Keratinocyte (primary cell): ENCODE data around the gene CPB1.

Experiments used
- EZH2 ChIP-seq: IDR thresholded peaks from one replicate; pipeline ENCODE4 v1.6.1; 2012; ENCODE audit warnings: inconsistent platforms, mild to moderate bottlenecking, low read length, moderate library complexity
- TF ChIP-seq, protein P1 (sequence below), 3 experiments: IDR thresholded peaks in 1 of 3; conservative IDR thresholded peaks in 1 of 3; optimal IDR thresholded peaks in 1 of 3; 2 replicates in 2 of 3; 3 replicates in 1 of 3; pipeline versions ENCODE3 to v1.5.1; 2011; ENCODE audit warnings: low read length in 3 of 3, mild to moderate bottlenecking in 3 of 3, moderate library complexity in 2 of 3, control low read depth in 1 of 3, inconsistent platforms in 1 of 3; ENCODE audit not compliant: insufficient read depth in 2 of 3; ENCODE audit errors: extremely low read depth in 1 of 3

DNA sequence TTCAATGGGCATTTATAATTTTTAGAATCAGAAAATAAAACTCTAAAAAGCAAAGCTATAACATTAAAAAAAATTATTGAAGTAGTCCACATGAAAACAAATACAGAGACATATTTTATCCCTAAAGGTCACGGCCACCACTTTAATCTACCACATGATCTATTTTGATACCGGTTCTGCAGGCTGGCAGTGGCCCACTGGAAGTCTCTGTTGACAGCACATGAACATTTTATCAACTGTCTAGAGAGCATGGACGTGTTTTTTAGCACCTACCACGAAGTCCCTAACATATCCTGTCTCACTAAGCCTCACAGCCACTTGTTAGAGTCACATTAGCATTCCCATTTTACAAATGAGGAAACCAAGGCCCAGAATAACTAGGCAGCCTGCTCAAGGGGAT, 35.7 kb downstream of the CPB1 start:
- no peak for TF ChIP-seq EZH2
- TF ChIP-seq, protein P1, sequence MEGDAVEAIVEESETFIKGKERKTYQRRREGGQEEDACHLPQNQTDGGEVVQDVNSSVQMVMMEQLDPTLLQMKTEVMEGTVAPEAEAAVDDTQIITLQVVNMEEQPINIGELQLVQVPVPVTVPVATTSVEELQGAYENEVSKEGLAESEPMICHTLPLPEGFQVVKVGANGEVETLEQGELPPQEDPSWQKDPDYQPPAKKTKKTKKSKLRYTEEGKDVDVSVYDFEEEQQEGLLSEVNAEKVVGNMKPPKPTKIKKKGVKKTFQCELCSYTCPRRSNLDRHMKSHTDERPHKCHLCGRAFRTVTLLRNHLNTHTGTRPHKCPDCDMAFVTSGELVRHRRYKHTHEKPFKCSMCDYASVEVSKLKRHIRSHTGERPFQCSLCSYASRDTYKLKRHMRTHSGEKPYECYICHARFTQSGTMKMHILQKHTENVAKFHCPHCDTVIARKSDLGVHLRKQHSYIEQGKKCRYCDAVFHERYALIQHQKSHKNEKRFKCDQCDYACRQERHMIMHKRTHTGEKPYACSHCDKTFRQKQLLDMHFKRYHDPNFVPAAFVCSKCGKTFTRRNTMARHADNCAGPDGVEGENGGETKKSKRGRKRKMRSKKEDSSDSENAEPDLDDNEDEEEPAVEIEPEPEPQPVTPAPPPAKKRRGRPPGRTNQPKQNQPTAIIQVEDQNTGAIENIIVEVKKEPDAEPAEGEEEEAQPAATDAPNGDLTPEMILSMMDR (optimal IDR thresholded peaks at IDR 0.05 in 1 of 3, IDR thresholded peaks at IDR 0.05 in 1 of 3, conservative IDR thresholded peaks at IDR 0.05 in 1 of 3; ENCODE audit: extremely low read depth in 1 of 3, insufficient read depth in 2 of 3, low read length in 3 of 3) = no peak
